HG03196 (cell line): ENCODE data around the gene CAPZB.

Experiments used
- ATAC-seq: cut with Tn5 transposase; IDR thresholded peaks from one replicate; pipeline ENCODE4 v1.9.1; 2021; ENCODE audit not compliant: unreplicated experiment

The CAPZB gene

GRCh38 chr1:19430121-19431068 lies 54.9 kb downstream of the CAPZB start:
- no peak for ATAC-seq

- no peak for ATAC-seq
These were observed 55.7 kb downstream of the CAPZB start for GRCh38 chr1:19429611-19430010.

- ATAC-seq: no peak
These were observed 58.1 kb downstream of the CAPZB start for GRCh38 chr1:19427087-19427781.

GRCh38 chr1:19426294-19427086 lies 58.8 kb downstream of the CAPZB start:
- no peak for ATAC-seq

- no peak for ATAC-seq
These were observed 59.6 kb downstream of the CAPZB start for GRCh38 chr1:19425646-19426239.

- ATAC-seq: no peak
These were observed 60.4 kb downstream of the CAPZB start for GRCh38 chr1:19424651-19425570.

- no peak for ATAC-seq
These were observed 62.2 kb downstream of the CAPZB start for GRCh38 chr1:19423130-19423529.

- no peak for ATAC-seq
These were observed 64.0 kb downstream of the CAPZB start for GRCh38 chr1:19421365-19421764.

- ATAC-seq: no peak
These were observed 64.7 kb downstream of the CAPZB start for GRCh38 chr1:19420606-19421005.

GRCh38 chr1:19419691-19420090 lies 65.6 kb downstream of the CAPZB start:
- no peak for ATAC-seq

- no peak for ATAC-seq
These were observed 66.8 kb downstream of the CAPZB start for GRCh38 chr1:19418503-19418971.

GRCh38 chr1:19416921-19417470 lies 68.3 kb downstream of the CAPZB start:
- no peak for ATAC-seq

- no peak for ATAC-seq
These were observed 69.2 kb downstream of the CAPZB start for GRCh38 chr1:19416145-19416544.

GRCh38 chr1:19414515-19415121 lies 70.7 kb downstream of the CAPZB start:
- ATAC-seq: no peak

- no peak for ATAC-seq
These were observed 71.3 kb downstream of the CAPZB start for GRCh38 chr1:19413999-19414398.

GRCh38 chr1:19412654-19413053 lies 72.7 kb downstream of the CAPZB start:
- ATAC-seq: no peak

GRCh38 chr1:19411612-19412011 lies 73.7 kb downstream of the CAPZB start:
- ATAC-seq: no peak

GRCh38 chr1:19410393-19410792 lies 74.9 kb downstream of the CAPZB start:
- ATAC-seq: no peak
